Epithelial cell of proximal tubule (primary cell): ENCODE data around the gene PHF10. TPM values are rescaled to one million over a fixed set of nuclear protein-coding genes. Genes with fewer than 3 reads are reported as not detected.

Experiments used
- DNase-seq: peaks from one replicate; pipeline ENCODE4 v3.0.0-alpha.2; 2011; ENCODE audit warnings: low read depth
- H3K4me3 ChIP-seq: 2 replicates; pipeline ENCODE4 v1.5.1; 2011; ENCODE audit warnings: low read depth, mild to moderate bottlenecking, low read length
- total RNA-seq: library from RNA; depleted of rRNA; stranded (reverse); fragments of >200 nt; gene quantifications from 2 replicates; pipeline ENCODE4 v1.2.3, GENCODE V29; 2015
- TF ChIP-seq, protein P1 (sequence below): conservative IDR thresholded peaks from 2 replicates; pipeline ENCODE4 v1.5.1; 2012; ENCODE audit warnings: low read depth, mild to moderate bottlenecking, low read length

PHF10 gene
- total RNA-seq, 1 donor from 2014 or later: 24.5 TPM

DNA sequence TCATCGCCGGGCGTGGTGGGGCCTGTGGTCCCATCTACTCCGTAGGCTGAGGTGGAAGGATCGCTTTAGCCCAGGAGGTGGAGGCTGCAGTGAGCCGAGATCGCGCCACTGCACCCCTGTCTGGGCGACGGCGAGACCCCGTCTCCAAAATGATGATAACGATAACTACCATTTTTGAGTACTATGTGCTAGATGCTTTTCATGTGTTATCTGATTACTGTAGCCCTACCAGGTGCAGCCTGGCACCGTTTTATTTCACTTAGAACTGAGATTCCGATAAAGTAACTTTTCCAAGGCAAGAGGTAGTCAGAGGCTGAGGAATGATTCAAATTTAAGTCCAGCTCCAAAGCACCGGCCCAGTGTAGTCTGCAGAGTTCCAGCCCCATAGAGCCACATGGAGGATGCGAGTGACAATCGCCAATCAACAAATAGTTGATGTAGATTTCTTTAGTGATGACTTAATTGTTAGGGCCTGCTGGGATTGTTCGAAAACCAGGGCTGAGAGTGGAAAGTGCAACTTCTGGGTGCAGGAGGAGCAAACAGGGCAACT, 27.8 kb upstream of the PHF10 start:
- DNase-seq: no peak
- TF ChIP-seq, protein P1, sequence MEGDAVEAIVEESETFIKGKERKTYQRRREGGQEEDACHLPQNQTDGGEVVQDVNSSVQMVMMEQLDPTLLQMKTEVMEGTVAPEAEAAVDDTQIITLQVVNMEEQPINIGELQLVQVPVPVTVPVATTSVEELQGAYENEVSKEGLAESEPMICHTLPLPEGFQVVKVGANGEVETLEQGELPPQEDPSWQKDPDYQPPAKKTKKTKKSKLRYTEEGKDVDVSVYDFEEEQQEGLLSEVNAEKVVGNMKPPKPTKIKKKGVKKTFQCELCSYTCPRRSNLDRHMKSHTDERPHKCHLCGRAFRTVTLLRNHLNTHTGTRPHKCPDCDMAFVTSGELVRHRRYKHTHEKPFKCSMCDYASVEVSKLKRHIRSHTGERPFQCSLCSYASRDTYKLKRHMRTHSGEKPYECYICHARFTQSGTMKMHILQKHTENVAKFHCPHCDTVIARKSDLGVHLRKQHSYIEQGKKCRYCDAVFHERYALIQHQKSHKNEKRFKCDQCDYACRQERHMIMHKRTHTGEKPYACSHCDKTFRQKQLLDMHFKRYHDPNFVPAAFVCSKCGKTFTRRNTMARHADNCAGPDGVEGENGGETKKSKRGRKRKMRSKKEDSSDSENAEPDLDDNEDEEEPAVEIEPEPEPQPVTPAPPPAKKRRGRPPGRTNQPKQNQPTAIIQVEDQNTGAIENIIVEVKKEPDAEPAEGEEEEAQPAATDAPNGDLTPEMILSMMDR: no peak
- peak overlapping the region; percentile 85 for H3K4me3 ChIP-seq

DNA sequence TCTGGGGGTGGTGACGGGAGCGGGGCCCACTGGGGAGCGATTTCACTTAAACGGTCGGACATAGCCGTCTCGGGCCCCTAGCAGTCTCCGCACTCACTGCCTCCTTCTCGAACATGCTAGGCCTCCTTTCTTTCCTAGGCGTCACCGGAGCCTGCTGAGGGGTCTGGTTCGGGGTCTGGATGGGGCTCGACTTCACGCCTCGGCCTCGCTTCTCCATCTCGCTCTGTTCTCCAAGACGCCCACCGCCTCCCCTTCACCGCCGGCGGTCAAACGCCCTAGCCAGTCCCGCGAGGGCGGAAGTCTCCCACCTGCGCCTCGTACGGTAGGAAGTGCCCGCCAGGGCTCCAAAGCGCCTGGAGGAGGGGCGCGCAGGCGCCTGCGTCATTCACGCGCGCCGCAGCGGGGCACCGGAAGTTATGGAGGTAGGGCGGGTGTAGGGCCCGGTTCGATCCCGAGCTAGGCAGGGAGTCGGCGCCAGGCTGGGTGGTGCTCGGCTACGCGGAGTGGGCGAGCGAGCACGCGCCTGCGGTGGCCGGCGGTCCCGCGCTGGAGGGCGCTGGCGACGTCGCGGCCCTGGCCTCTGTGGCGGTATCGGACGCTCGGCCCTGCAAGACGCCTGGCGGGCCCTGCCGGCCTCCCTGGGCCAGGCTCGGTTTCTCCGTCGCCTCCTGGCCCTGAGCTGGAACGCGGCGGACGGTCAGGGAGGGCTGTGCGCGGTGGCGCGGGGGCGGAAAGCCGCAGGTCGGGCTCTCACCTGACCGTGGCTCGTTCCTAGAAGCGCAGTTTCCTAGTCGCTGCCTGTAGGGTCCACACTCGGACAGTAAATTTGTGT, 27.2 kb upstream of the PHF10 start, which contains the start of the genes DYNLT2 and ERMARD:
DYNLT2 (minus strand) TSS at position 331 of the 832 bp plus-strand sequence; CDS start at position 217, 114 bp downstream.
ERMARD (plus strand) TSS at position 381 of the 832 bp plus-strand sequence; CDS start at position 417, 36 bp downstream.
- TF ChIP-seq, protein P1: no peak
- DNase-seq: peak; percentile 43
- peak within 1 kb of the TSS; percentile 85 for H3K4me3 ChIP-seq

DNA sequence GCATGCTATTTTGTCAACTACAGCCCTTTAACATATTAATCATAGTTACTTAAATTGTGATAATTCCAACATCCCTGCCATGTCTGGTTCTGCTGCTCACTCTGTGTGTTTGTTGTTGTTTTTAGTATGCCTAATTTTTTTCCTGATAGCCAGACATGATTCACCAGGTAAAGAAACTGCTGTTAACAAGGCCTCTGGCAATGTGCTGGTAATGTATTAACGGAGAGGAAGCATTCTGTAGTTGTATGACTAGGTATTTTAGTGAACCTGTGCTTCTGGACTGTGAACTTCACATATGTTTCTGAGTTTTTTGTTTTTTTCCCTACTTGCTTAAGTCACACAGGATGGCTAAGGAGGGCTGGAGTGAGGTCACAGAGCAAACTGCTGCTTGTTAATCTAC, 22.3 kb upstream of the PHF10 start:
- TF ChIP-seq, protein P1: no peak
- DNase-seq: no peak
- no peak overlapping the region for H3K4me3 ChIP-seq

DNA sequence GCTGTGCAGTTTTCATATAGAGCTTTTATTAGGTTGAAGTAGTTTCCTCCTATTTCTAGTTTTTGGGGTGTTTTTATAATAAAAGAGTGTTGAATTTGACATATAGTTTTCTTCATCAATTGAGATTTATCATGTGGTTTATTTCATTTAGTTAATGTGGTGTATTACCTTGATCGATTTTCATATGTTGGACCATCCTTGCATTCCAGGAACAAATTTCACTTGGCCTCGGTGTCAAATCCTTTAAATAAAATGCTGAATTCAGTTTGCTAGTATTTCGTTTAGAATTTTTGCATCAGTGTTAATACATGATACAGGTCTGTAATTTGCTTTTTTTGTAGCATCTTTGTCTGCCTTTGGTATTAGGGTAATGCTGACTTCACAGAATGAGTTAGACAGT, 21.1 kb upstream of the PHF10 start:
- H3K4me3 ChIP-seq: no peak overlapping the region
- TF ChIP-seq, protein P1: no peak
- no peak for DNase-seq

DNA sequence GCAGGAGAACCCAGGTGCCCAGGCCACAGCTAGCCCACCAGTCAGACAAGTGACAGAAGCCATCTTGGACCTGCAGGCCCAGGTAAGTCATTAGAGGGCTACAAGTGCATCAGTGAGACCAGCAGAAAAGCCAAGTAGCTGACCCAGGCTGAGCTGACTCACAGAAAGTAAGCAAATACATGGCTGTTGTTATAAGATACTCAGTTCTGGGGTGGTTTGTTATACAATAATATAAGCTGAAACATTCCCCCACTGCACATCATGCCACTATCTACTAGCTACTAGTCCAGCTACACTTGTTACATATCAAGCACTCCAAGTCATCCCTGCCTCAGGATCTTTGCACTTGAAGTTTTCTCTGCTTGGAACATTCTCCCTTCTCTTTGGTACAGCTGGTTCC, 17.0 kb upstream of the PHF10 start:
- no peak for DNase-seq
- TF ChIP-seq, protein P1: no peak
- no peak overlapping the region for H3K4me3 ChIP-seq

DNA sequence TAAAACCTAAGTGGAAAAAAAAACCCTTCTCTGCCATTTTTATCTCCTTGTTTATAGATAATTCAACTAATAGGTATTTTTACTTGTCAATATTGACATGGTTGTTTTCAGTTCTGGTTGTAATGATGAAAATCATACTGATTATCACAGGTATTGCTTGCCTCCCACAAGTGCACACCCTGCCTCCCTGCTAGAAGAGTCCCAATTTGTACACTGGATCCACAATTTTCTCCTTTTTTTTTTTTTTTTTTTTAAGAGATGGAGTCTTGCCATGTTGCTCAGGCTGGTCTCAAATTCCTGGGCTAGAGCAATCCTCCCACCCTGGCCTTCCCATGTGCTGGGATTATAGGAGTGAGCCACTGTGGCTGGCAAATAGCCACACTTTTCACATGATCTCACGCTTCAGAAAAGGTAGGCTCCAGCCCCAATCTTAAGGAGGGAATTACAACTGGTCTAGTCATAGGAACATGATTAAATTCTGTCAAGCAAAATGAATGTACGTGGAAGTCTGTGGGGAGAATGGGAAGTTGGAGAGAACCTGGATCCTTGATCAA, 14.8 kb upstream of the PHF10 start:
- no peak for DNase-seq
- no peak overlapping the region for H3K4me3 ChIP-seq
- TF ChIP-seq, protein P1: no peak
